EL (cell line): ENCODE measurements around the gene TSPAN32.

ENCODE experiments used
- DNase-seq: peaks from one replicate; pipeline ENCODE4 v3.0.0-alpha.2; 2016

TSPAN32 gene

GRCh38 chr11:2305788-2306451 lies 4.1 kb downstream of the TSPAN32 start:
- peak; percentile 40 for DNase-seq

GRCh38 chr11:2306452-2306823 lies 4.6 kb downstream of the TSPAN32 start:
- DNase-seq = peak; percentile 78

GRCh38 chr11:2306877-2307500 lies 5.2 kb downstream of the TSPAN32 start:
- peak; percentile 22 for DNase-seq

GRCh38 chr11:2307501-2308331 lies 5.9 kb downstream of the TSPAN32 start:
- DNase-seq = no peak

- no peak for DNase-seq
Measured at GRCh38 chr11:2308713-2309112, 6.9 kb downstream of the TSPAN32 start.

GRCh38 chr11:2309251-2310072 lies 7.6 kb downstream of the TSPAN32 start:
- no peak for DNase-seq

GRCh38 chr11:2310073-2310785 lies 8.4 kb downstream of the TSPAN32 start:
- DNase-seq = no peak

- DNase-seq = no peak
Measured at GRCh38 chr11:2310786-2311352, 9.1 kb downstream of the TSPAN32 start.

- DNase-seq = peak; percentile 18
Measured at GRCh38 chr11:2311353-2312133, 9.7 kb downstream of the TSPAN32 start.

GRCh38 chr11:2312232-2313042 lies 10.6 kb downstream of the TSPAN32 start:
- DNase-seq = peak; percentile 83

GRCh38 chr11:2313051-2313951 lies 11.5 kb downstream of the TSPAN32 start:
- no peak for DNase-seq

- no peak for DNase-seq
Measured at GRCh38 chr11:2314136-2314524, 12.3 kb downstream of the TSPAN32 start.

- peak; percentile 49 for DNase-seq
Measured at GRCh38 chr11:2314525-2315394, 12.9 kb downstream of the TSPAN32 start.

GRCh38 chr11:2315395-2316168 lies 13.8 kb downstream of the TSPAN32 start:
- no peak for DNase-seq

- no peak for DNase-seq
Measured at GRCh38 chr11:2316169-2316962, 14.6 kb downstream of the TSPAN32 start.

- no peak for DNase-seq
Measured at GRCh38 chr11:2316963-2317244, 15.1 kb downstream of the TSPAN32 start.
